ENCODE data around the gene NUBP2.

Gene NUBP2

GRCh38 chr16:1831186-1832075 is 48.7 kb downstream of the NUBP2 start:
- DNase-seq, result no peak

- DNase-seq, result no peak
These were observed 50.2 kb downstream of the NUBP2 start for GRCh38 chr16:1832838-1833454.

- no peak for DNase-seq
These were observed 51.3 kb downstream of the NUBP2 start for GRCh38 chr16:1834096-1834495.
